HG03342 (cell line): ENCODE measurements around the gene PSME3.
"Not testable (repeated sequence)": the region's sequence is repeated elsewhere in the genome, so short reads cannot be mapped to it uniquely, and the experiment has no call there.

ENCODE experiments used
- ATAC-seq: cut with Tn5 transposase; IDR thresholded peaks from one replicate; pipeline ENCODE4 v1.9.1; 2021; ENCODE audit warnings: mild to moderate bottlenecking, moderate library complexity; ENCODE audit not compliant: unreplicated experiment

The PSME3 gene

DNA sequence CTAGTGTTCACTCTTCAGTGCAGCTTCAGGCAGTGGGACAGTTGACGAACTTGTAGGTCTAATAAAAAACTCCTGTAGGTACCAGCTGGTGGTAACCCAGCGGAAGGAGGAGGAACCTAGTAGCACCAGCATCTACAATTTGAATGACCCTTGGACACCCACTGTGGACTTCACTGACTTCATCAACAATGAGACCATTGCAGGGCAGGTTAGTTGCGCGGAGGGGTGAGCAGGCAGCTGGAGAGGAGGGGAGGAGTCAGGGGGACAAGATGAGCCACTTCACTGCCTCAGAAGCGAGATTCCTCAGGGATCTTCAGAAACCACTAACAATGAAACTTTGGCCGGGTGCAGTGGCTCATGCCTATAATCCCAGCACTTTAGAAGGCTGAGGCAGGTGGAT, 40.1 kb downstream of the PSME3 start:
- ATAC-seq = no peak

DNA sequence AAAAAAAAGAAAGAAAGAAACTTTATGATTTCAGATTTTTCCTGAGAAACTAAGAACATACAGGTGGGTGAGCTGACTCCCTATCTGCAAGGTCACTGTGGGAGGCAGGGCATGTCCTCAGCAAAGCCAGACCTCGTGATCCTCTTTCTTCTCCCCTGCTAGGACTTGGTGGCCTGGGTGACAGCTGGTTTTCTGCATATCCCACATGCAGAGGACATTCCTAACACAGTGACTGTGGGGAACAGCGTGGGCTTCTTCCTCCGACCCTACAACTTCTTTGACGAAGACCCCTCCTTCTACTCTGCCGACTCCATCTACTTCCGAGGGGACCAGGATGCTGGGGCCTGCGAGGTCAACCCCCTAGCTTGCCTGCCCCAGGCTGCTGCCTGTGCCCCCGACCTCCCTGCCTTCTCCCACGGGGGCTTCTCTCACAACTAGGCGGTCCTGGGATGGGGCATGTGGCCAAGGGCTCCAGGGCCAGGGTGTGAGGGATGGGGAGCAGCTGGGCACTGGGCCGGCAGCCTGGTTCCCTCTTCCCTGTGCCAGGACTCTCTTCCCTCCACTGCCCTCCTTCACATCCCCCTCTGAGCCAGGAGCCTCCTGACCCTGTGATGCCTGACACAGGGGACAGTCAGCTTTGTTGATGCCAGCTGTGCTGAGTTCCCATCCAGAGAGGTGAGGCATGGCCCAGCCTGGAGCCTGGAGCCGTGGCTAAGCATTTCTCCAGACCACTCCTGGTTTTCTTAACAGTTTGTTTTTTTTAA, 40.9 kb downstream of the PSME3 start:
- not testable (repeated sequence) for ATAC-seq

DNA sequence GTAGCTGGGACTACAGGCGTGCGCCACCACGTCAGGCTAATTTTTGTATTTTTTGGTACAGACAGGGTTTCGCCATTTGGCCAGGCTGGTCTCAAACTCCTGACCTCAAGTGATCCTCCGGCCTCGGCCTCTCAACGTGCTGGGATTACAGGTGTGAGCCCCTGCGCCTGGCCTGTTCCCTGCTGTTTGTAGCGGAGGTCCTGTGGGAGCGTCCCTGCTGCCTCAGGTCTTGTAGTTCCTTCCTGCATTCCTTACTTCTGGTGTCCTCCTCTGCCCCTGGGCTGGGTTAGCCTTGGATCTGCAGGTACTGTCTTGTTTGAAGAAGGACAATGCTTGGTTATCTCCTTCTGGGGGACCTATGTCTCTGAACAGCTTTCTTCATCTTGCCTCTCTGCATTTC, 43.8 kb downstream of the PSME3 start:
- ATAC-seq = no peak

DNA sequence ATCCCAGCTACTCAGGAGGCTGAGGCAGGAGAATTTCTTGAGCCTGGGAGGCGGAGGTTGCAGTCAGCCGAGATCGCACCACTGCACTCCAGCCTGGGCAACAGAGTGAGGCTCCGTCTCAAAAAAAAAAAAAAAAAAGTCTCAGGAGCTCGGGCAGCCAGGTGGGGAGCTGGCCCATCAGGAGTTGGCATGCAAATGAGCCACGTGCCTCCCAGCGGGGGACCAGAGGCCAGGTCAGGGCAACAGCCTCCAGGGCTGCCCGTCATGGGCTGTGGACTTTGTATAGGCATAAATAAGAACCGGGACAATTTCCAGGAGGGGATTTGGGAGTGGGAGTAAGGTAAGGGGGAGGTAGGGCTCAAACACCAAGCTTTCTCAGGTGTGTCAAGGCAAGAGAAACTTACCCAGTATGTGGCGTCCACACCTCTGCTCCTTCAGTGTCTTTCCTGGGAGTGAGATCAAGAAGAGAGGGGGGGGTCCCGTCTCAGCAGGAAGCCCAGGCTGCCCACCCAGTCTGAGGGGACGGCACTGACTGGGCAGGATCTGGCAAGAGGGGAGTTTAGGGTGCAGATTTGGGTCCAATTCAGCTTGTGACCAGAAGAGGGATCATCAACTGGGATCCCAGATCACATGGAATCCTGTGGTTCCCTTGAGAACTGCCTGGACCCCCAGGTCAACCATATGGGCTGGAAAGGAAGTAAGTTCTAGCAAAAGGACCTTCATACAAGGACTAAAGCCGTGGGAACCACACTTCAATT, 45.1 kb downstream of the PSME3 start:
- ATAC-seq = no peak

- ATAC-seq = no peak
Measured at GRCh38 chr17:42878924-42879595, 45.9 kb downstream of the PSME3 start.

DNA sequence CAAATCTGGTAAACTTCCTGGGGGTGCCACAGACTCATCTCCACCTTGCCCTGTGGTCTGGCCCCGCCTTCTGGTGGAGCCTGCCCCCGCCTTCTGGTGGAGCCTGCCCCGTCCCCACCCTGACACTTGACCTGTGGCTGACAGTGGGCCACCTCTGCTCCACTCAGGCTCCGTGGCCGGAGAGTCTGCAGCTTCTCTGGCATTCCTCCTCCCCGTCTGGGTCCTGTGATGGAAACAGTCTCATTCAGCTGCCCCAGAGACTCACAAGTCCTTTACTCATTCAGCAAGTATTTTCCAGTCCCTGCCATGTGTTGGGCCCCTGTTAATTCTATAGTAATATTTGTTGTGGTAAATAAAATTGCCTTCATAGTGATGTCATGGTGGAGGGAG, 46.4 kb downstream of the PSME3 start:
- no peak for ATAC-seq

DNA sequence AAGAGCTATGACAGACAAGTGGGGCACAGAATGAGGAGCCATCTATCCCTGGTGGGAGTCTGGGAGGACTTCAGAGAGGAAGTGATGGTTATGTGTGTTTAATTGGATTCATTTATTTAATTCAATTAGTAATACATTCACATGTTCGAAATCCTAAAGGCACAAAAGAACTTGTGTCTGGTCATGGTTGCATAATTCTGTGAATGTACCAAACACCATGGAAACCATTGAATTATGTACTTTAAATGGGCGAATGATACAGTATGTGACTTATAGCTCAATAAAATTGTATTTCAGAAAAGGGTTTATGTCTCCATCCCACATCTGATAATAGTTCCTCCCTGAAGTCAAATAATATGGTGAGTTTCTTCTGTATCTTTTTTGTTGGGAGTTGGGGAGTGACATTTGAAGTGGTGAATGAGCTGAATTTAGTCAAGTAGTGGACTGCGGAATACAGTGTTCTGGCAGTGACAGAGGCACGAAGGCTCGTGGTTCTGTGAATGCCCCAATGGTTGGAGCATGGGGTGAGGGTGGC, 47.6 kb downstream of the PSME3 start:
- no peak for ATAC-seq

DNA sequence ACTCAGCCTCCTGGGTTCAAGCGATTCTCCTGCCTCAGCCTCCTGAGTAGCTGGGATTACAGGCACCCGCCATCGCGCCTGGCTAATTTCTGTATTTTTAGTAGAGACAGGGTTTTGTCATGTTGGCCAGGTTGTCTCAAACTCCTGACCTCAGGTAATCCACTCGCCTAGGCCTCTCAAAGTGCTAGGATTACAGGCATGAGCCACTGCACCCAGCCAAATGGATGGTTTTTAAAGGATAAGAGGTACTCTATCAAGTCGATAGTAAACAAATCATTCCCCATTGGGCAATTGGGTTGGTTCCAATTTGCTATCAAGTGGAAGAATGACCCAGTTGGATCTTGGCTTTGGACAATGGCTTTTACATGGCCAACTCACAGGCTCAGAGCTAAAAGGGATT, 48.5 kb downstream of the PSME3 start:
- ATAC-seq = not testable (repeated sequence)

DNA sequence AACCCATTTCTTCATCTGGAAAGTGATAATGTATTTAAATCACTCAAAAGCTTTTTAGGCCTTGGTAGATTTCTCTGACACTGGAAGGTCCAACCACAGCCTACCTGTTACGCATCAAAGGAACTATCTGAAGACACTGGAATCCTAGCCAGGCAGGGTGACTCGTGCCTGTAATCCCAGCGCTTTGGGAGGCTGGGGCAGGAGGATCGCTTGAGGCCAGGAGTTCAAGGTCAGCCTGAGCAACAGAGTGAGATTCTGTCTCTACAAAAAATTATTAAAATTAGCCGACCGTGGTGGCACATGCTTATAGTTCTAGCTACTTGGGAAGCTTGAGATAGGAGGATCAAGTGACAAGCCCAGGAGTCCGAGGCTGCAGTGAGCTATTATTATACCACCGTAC, 49.0 kb downstream of the PSME3 start:
- no peak for ATAC-seq

DNA sequence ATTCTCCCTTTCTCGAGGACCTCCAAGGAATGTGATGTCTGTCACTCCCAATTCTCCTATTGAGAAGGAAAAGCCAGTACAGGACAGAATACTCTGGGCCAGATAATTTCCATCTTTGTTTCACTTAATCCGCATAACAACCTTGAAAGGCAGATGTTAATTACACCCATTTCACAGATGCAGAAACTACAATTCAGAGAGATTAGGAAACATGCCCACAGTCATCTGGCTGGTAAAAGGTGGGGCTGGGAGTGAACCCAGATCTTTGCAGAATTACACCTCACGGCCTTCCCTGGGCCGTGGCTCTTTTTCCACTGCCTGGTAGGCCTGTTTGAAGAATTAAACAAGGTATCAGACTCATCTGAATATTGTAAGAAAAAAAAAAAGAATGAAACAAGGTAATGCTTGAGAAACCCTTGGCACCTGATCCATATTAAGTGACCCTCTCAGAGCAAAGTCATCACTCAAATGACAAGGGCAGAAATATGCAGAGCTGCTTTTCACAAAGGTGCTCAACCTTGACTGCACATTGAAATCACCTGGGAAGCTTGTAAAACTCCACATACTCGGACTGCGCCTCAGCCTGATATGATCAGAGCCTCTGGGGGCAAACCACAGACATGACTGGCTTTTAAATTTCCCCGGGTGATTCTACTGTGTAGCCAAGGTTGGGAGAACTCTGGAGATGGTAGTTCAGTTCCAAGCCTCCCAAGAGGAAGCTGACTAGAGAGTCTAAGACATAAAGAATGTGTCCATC, 50.8 kb downstream of the PSME3 start:
- ATAC-seq = no peak

GRCh38 chr17:42885806-42886205, 52.6 kb downstream of the PSME3 start:
- ATAC-seq = not testable (repeated sequence)

GRCh38 chr17:42886283-42887176, 53.3 kb downstream of the PSME3 start:
- ATAC-seq = no peak

GRCh38 chr17:42889809-42890208, 56.6 kb downstream of the PSME3 start:
- ATAC-seq = no peak

GRCh38 chr17:42891539-42892152, 58.4 kb downstream of the PSME3 start:
- ATAC-seq = no peak

GRCh38 chr17:42893359-42893758, 60.2 kb downstream of the PSME3 start:
- ATAC-seq = no peak
